Measurements from ENCODE around the gene HS6ST1. TPM values are rescaled to one million over a fixed set of nuclear protein-coding genes. Genes with fewer than 3 reads are reported as not detected.

HS6ST1 gene
- total and polyA plus RNA-seq, 2 of the 4 experiments (the other 2 are of a cell fraction) = 29.9 to 36.9 TPM

GRCh38 chr2:128284841-128285240 lies 33.8 kb downstream of the HS6ST1 start:
- H2BK15ac ChIP-seq (ENCODE audit: low read depth, low read length) = no peak overlapping the region
- in situ Hi-C loops (cut with MboI; ENCODE audit: low sequenced_read_pairs) = no loop called here
- H3K27me3 ChIP-seq (ENCODE audit: control insufficient read depth, insufficient read depth, low read length) = no peaks in the 10 kb centered on the region
- WGBS, 2 experiments (ENCODE audit: extremely low coverage in 2 of 2, insufficient read length in 1 of 2) = 97% methylated on average over 6 of the region's 11 CpGs; no CpG with 5 or more reads in 1 of the 2 experiments
- H2AK9ac ChIP-seq (replicated peaks; ENCODE audit: low read depth, low read length, poor library complexity) = no peak overlapping the region
- CTCF ChIA-PET = no interaction called here
- H3K18ac ChIP-seq (ENCODE audit: low read depth, low read length) = no peak overlapping the region
- H3K4ac ChIP-seq (ENCODE audit: low read depth, low read length) = no peak overlapping the region
- H2BK120ac ChIP-seq (ENCODE audit: low read depth, low read length) = no peak overlapping the region
- no peak overlapping the region for H2AK5ac ChIP-seq (ENCODE audit: low read depth, low read length)
- H4K8ac ChIP-seq (ENCODE audit: low read depth in 2 of 2, low read length in 2 of 2) = no peak overlapping the region
- no peak overlapping the region for H3K4me3 ChIP-seq (ENCODE audit: insufficient read depth, low read depth, low read length)
- H2AFZ ChIP-seq (replicated peaks; ENCODE audit: low read length, poor library complexity) = no peak overlapping the region
- no peak overlapping the region for H4K5ac ChIP-seq (ENCODE audit: low read depth, low read length)
- no peak overlapping the region for H2BK5ac ChIP-seq (ENCODE audit: low read depth, low read length, poor library complexity, severe bottlenecking)
- no peak overlapping the region for H3K27ac ChIP-seq (ENCODE audit: insufficient read depth, low read length)
- no peak for DNase-seq
- H3K79me1 ChIP-seq (ENCODE audit: low read depth in 1 of 2, low read length in 2 of 2) = peaks cover 43 to 94% of the 10 kb centered on the region in 2 experiments
- POLR2A ChIA-PET (ENCODE audit: unreplicated experiment) = no interaction called here
- BruUV-seq (replicated peaks) = no TSS peak
- no peaks in the 10 kb centered on the region for H3K9me3 ChIP-seq (ENCODE audit: control insufficient read depth, insufficient read depth, low read length)
- peaks cover 17% of the 10 kb centered on the region for H3K9me1 ChIP-seq (ENCODE audit: insufficient read depth, low read length)
- ATAC-seq (ENCODE audit: low read depth) = no peak
- H3K23ac ChIP-seq (ENCODE audit: low read depth, low read length) = no peak overlapping the region
- no peak overlapping the region for H3K9ac ChIP-seq (ENCODE audit: low read depth, low read length)
- dilution Hi-C loops (cut with HindIII; ENCODE audit: low sequenced_read_pairs, unreplicated experiment) = no loop called here
- H4K20me1 ChIP-seq (ENCODE audit: insufficient read depth, low read length) = peaks cover 100% of the 10 kb centered on the region
- TF ChIP-seq ELK1 (IDR thresholded peaks at IDR 0.05; ENCODE audit: borderline replicate concordance, low read depth, low read length) (no peak), MAFK (IDR thresholded peaks at IDR 0.05; ENCODE audit: low read depth, low read length) (no peak), CHD1 (IDR thresholded peaks at IDR 0.05; ENCODE audit: low read depth, low read length) (no peak), RFX5 (IDR thresholded peaks at IDR 0.05; ENCODE audit: low read depth, low read length) (no peak), POLR2A (IDR thresholded peaks at IDR 0.05; ENCODE audit: low read depth, low read length) (no peak), CTCF (conservative IDR thresholded peaks at IDR 0.05; ENCODE audit: low read depth, low read length) (no peak), USF2 (IDR thresholded peaks at IDR 0.05; ENCODE audit: low read depth, low read length) (no peak), CEBPB (IDR thresholded peaks at IDR 0.05; ENCODE audit: low read depth, low read length) (no peak), FOS (IDR thresholded peaks at IDR 0.05; ENCODE audit: low read depth, low read length) (no peak), NFE2L2 (IDR thresholded peaks at IDR 0.05; ENCODE audit: low read depth, low read length) (no peak), MAZ (IDR thresholded peaks at IDR 0.05; ENCODE audit: borderline replicate concordance, low read depth, low read length) (no peak), MXI1 (IDR thresholded peaks at IDR 0.05; ENCODE audit: borderline replicate concordance, low read depth, low read length) (no peak), BHLHE40 (IDR thresholded peaks at IDR 0.05; ENCODE audit: low read depth, low read length) (no peak), RCOR1 (IDR thresholded peaks at IDR 0.05; ENCODE audit: insufficient replicate concordance, low read length) (no peak)
- H4K91ac ChIP-seq (ENCODE audit: insufficient read depth, low read depth, low read length) = no peak overlapping the region
- H3K4me1 ChIP-seq (ENCODE audit: control insufficient read depth, insufficient read depth, low read length) = peaks cover 24% of the 10 kb centered on the region
- intact Hi-C loops (cut with micrococcal nuclease) = no loop called here
- H3K36me3 ChIP-seq (ENCODE audit: control insufficient read depth, insufficient read depth, low read length) = peaks cover 62% of the 10 kb centered on the region
- H3K56ac ChIP-seq (ENCODE audit: extremely low read depth, insufficient read depth, low read length) = no peak overlapping the region
- no peak overlapping the region for H2BK20ac ChIP-seq (ENCODE audit: low read depth, low read length)
- H3K4me2 ChIP-seq (ENCODE audit: low read depth, low read length) = no peak overlapping the region
- no peak overlapping the region for H3K14ac ChIP-seq (replicated peaks; ENCODE audit: low read depth, low read length)

All from IMR-90 (cell line).